GM19463 (cell line): ENCODE results near the gene COX8C.
"Not testable (repeated sequence)": the region's sequence is repeated elsewhere in the genome, so short reads cannot be mapped to it uniquely, and the experiment has no call there.

Source experiments
- ATAC-seq: cut with Tn5 transposase; IDR thresholded peaks from one replicate; pipeline ENCODE4 v1.9.1; 2021; ENCODE audit warnings: mild to moderate bottlenecking, moderate library complexity; ENCODE audit not compliant: unreplicated experiment

Gene COX8C

GRCh38 chr14:93319958-93320357, 27.0 kb upstream of the COX8C start:
- no peak for ATAC-seq

DNA sequence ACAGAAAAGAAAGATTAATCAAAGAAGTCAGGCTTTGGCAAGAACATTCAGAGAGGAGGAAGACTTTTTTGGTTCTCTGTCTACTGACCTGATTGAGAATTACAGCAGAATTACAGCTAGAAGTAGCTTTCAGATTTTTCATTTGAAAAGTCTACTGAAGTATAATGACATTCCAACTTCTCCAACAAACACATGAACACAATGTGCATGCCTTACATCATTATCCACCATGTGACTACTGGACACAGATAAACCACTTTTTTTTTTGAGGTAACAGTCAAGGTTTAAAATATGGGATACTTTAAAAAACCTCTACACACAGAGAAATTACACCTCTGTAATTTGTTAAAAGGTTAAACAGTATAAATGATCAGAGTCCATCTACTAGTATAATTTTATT, 26.5 kb upstream of the COX8C start:
- no peak for ATAC-seq

DNA sequence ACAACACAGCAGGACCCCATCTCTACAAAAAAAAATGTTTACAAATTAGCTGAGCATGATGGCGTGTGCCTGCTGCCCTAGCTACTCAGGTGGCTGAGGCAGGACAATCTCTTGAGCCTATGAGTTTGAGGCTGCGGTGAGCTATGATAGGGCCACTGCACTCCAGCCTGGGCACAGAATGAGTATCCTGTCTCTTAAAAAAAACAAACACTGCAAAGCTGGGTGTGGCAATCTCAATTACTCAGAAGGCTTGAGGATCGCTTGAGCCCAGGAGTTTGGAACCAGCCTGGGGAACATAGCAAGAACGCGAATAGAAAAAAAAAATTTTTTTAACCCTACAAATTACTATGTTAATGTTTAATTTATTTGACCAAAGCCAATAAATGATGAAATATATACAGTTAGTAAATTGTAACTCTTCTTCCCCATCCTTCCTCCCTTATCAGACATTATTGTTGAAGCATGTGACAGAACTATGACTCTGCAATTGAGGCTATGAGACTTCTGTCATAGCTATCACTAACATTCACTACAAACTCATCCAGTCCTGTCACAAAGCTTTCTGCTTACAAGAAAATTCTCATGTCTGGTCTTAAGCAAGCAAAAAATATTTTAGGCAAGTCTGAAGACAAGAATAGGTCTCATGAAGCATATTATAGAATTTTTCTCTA, 23.9 kb upstream of the COX8C start:
- no peak for ATAC-seq

DNA sequence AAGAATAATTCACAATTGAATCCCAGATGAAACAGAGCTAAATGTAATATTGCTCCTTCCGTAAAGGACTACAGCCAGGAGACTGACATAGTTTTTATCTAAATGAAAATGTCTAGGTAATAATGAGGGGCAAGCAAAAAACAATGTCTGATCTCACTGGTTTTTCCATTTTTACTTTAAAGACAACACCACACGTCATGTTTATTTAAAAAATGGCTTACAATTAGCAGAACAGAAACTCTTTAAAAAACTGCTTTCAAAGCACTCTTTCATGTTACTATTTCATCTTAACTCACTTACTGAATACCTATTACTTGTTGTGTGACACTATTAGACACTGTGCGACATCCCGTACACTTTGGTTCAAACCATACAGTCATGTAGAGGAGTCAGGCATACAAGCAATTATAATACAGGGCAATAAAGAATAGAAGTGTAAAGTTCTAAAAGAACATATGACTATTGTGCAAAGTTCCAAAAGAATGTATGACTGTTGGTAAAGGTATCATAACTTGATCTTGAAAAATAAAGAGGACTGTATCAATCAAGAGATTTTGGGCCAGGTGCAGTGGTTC, 23.3 kb upstream of the COX8C start:
- ATAC-seq, result no peak

DNA sequence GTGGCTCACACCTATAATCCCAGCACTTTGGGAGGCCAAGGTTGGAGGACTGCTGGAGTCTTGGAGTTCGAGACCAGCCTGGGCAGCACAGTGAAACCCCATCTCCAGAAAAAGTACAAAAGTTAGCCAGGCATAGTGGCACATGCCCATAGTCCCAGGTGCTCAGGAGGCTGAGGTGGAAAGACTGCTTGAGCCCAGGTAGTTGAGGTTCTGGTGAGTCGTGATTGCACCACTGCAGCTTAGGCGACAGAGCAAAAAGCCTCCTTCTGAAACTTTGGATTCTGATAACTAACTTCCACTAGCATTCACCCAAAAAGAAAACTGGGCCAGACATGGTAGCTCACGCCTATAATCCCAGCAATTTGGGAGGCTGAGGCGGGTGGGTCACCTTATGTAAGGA, 20.8 kb upstream of the COX8C start:
- no peak for ATAC-seq

GRCh38 chr14:93328546-93328945, 18.4 kb upstream of the COX8C start:
- ATAC-seq, result no peak

DNA sequence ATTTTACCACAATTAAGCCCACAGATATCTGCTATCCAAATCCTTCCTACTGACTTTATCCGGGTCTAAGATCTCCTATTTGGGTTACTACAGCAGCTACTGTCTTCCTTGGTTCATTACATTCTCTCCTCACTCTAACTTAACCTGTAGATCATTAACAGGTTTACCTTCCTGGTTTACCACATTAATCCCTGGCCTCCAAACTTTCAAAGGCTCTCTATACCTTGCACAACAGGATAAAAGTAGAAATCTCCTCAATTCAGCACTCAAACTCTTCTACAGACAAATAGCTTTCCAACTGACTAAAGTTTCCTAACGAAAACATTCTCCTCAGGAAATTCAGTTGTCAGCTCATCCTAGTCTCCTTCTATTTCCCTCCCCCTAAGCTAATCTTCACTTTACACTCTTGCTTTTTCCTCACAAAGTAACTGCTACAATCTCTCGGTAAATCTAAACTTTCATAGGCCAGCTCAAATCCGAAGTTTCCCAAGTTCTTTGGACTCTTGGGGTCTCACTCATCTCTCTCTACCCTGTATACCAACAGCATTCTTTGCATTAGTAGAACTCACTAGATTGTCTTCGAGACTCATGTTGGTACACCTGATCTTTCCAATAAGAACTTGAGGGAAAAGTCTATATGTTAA, 16.9 kb upstream of the COX8C start:
- no peak for ATAC-seq

- no peak for ATAC-seq
Observed at GRCh38 chr14:93330609-93331000, 16.4 kb upstream of the COX8C start.

DNA sequence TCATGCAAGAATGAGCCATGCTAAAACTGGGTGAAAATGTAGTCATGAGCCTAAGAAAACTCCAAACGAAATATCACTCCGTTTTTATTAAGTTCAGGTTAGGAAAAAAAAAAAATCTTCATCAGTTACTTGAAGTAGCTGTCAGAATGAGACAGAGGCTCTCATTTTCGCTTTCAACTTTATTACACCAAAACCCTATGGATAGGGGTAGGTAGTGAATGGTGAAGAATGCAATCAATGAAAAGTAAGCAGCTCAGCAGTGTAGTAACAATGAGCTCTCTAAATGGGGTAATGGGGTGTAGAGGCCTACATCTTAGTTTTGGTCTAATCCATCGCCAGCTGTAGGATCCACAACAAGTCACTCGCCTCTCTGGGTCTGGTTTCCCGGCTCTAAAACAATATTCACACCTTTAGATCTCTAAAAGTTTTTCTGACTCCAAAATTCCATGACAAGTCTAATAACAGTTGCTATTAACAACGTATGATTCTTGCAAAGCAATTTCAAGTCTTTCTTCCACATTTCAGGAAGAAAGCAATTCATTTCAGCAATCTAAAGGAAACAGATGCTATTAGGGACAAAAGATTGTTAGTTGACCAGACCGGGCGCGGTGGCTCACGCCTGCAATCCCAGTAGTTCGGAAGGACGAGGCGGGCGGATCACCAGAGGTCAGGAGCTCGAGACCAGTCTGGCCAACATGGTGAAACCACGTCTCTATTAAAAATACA, 15.8 kb upstream of the COX8C start:
- no peak for ATAC-seq

DNA sequence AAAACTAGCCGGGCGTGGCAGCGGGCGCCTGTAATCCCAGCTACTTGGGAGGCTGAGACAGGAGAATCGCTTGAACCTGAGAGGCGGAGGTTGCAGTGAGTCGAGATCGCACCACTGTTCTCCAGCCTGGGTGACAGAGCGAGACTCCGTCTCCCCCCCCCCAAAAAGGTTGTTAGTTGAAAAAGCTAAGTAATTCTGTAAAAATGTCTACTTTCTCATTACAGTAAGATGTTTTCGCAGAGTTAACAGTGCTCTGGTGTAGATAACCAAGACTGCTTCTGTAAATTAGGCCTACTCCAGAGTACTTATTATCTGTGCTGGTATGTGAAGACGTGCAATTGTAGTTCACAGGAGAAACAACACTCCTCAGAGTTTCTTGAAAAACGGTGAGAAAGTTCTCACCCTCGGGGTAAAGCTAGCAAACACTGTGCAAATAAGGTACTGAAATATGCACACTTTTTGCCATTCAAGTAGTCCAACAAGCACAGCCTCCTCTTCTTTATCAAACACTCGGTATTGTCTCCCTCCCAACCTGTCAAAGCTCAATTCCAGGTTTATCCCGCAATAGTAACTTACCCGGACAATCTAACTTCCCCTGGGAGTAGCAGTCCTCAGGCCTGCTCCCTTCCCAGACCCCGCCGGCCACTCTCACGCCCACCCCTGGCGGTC, 15.1 kb upstream of the COX8C start:
- no peak for ATAC-seq

GRCh38 chr14:93332397-93332852, 14.6 kb upstream of the COX8C start:
- ATAC-seq, result peak; percentile 57

DNA sequence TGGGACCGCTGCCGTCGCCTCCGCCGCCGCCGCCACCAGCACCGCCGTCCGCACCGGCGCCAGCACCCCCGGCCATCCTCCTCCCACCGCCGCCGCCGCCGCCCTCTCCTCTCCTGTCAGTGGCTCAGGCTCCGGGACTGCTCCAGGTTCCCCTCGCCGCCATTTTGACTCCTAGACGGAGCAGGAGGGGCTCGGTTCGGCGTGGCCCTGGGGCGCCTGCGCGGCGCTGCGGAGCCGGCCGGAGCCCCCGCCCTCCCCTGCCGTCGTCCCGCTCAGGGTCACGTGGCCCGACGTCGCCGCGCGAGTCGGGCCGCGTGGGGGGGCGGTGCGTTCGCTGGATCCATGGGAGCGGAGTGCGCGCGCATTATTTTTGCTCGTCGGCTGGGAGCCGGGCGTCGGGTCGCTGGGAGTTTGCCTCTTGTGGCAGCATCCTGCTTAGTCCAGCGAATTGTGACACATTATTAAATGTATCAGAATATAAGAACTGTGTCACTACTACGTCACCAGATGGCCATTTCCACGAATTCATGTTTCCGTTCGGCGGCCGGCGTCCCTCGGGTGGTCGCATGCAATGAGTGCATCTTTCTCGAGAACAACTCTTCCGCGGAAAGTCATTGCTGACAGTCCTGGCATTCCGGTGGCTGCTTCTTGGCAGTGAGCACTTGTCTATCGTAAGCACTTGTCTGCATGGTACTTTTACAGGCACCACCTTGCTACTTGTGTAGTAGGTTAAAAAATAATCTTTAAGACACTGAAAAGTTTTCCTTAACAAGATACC, 13.9 kb upstream of the COX8C start, which contains the start of gene BTBD7:
BTBD7 (minus strand) TSS at position 184 of the 778 bp plus-strand sequence. CDS start 36,985 bp downstream, outside the sequence.
- peak; percentile 78 for ATAC-seq

- ATAC-seq, result no peak
Observed at GRCh38 chr14:93333631-93334103, 13.3 kb upstream of the COX8C start.

DNA sequence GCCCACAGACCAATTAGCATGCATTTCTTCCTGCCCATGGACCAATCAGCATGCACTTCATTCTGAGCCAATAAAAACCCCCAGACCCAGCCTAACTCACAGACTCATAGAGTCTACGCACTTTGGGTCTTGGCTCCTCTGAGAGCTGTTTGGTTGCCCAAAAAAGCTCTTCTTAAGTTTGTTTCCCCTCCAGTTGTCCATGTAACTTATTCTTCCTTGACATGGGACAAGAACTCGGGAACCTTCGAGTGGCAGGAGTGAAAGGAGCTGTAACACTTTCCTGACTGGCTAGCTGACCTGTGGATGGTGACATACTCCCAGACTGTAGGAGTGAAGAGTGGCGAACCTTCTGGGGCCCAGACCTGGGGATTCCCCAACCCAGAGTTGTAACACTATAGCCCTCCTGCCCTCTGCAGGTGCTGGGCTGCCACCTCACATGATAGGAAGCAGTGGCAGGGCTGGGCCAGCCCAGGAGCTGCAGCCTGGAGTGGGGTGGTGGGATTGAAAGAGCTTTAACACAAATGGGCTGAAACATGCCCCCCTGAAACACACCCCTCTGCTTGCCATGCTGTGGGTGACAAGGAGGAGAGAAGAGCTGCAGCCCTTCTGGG, 9.7 kb upstream of the COX8C start:
- ATAC-seq, result no peak

DNA sequence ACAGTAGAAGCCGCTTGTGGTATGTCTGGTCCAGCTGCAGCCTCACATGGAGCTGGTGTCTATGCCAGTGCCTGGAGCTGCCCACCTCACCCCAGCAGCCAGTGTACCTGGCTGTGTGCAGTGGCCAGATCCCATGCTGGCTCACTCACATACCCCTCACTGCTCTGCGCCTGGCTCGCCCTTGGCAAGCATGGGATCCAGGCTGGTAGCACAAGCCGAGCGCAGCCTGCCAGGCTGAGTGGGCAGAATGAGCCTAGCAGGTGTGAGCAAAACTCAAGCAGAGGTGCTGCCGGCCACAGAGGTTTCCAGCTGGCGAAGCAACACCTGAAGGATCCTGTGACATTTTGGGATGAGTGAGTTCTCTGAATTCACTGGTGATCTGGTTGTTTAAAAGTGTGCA, 9.1 kb upstream of the COX8C start:
- no peak for ATAC-seq

- ATAC-seq, result no peak
Observed at GRCh38 chr14:93343266-93343665, 3.7 kb upstream of the COX8C start.

GRCh38 chr14:93343797-93344196, 3.2 kb upstream of the COX8C start:
- no peak for ATAC-seq

- ATAC-seq, result no peak
Observed at GRCh38 chr14:93347850-93348249, 868 bp downstream of the COX8C start.

DNA sequence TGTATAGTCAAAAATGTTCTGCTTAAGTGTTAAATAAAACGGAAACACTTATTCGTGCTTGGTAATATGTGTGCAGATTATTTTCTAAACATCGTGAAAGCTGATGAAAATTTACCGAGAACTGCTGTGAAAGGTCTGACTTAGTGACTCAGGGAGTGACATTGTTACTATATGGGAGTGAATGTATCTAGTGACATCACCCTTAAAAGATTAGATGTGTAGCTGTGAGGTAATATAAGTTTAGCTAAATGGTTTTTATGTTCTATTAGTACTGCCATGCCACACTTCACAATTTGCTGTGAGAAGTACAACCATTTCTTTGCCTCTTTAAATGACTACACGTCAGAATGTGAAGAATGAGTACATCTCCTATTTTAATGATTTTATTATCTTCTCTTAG, 1.3 kb downstream of the COX8C start:
- no peak for ATAC-seq

DNA sequence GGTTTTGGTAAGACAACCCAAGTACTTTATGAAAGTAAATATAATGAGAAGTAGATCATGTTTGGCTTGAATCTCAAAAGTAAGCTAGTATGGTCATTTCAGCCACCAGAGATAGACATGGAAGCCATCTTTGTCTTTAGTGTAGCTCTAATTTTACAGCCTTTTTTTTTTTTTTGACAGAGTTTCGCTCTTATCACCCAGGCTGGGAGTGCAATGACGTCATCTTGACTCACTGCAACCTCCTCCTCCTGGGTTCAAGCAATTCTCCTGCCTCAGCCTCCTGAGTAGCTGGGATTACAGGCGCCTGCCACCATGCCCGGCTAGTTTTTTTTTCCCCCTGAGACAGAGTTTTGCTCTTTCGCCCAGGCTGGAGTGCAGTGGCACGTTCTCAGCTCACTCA, 7.9 kb downstream of the COX8C start:
- not testable (repeated sequence) for ATAC-seq
